ENCODE results near the gene FHIT. TPM values are rescaled to one million over a fixed set of nuclear protein-coding genes. Genes with fewer than 3 reads are reported as not detected.
A peak's percentile ranks its signal among the peaks of the same experiment; 100 is the strongest.

The FHIT gene
- total RNA-seq, 1 donor from 2014 or later: 23.8 TPM

GRCh38 chr3:61252836-61253235 is 1.6 kb upstream of the FHIT start:
- intact Hi-C loops (cut with micrococcal nuclease): loop anchor here (5.0 kb wide), 4 partner anchors 141 to 1316 kb away; no protein-coding TSS in a partner anchor
- Mint-ChIP-seq H3K9me3 (no peaks in the 10 kb centered on the region), H3K4me3 (peak overlapping the region; percentile 17)

DNA sequence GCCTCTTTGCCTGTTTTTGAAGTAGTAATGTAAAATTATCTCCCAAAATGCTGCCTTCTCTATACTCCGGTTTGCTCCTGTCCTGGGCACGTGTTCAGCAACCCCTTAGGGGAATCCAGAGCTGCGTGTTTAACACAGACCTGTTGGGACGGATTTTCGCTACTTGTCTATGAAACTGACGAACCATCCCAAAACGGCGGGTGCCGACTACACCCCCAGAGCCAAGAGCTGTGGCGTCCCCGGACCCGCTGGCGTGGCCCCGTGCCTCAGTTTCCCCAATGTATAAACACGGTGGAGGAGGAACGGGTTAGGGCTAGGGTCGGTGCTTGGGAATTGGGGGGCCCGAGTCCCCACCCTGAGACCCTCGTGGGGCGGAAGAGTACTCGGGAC is 473 bp downstream of the FHIT start:
- DNase-seq: peak; percentile 74
- Mint-ChIP-seq H3K27ac (peak overlapping the region; percentile 89), H3K9me3 (no peaks in the 10 kb centered on the region), H3K4me1 (peaks cover 19% of the 10 kb centered on the region), H3K36me3 (ENCODE audit: low read depth) (peaks cover 2% of the 10 kb centered on the region), H3K27me3 (no peaks in the 10 kb centered on the region), H3K4me3 (peak overlapping the region; percentile 87)
- intact Hi-C loops (cut with micrococcal nuclease): loop anchor here (1.0 to 5.0 kb wide), 9 partner anchors 138 to 1313 kb away; partner anchors contain the start of gene PTPRG

More at GRCh38 chr3:61252836-61253235, 1.6 kb upstream of the FHIT start:
- peaks cover 2% of the 10 kb centered on the region for H3K36me3 Mint-ChIP-seq (ENCODE audit: low read depth)
- H3K27me3 Mint-ChIP-seq: peaks cover 5% of the 10 kb centered on the region
- peaks cover 19% of the 10 kb centered on the region for H3K4me1 Mint-ChIP-seq
- no peak for DNase-seq
- no peak overlapping the region for H3K27ac Mint-ChIP-seq

DNA sequence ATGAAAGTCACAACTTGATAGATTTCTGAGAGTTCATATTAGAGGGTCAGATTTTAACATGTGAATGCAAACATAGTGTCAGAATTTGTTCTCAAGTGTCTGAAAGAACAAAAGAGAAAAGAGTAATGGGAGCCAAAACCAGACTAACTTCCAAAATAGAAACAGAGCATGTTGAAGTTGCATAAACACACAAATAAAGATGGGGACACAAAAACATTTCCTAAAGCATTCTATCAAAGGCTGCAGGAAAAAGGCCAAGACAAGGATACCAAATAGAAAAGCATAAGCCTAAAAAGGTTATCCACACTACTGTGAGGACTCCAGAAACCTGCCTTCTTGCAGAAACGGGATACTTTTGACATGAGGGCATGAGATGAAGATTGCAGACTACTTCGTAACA is 2.8 kb downstream of the FHIT start:
- Mint-ChIP-seq H3K36me3 (ENCODE audit: low read depth) (peaks cover 2% of the 10 kb centered on the region), H3K9me3 (no peaks in the 10 kb centered on the region), H3K27ac (no peak overlapping the region), H3K4me3 (no peak overlapping the region), H3K27me3 (no peaks in the 10 kb centered on the region), H3K4me1 (peaks cover 19% of the 10 kb centered on the region)
- no peak for DNase-seq
- intact Hi-C loops (cut with micrococcal nuclease): no loop called here

DNA sequence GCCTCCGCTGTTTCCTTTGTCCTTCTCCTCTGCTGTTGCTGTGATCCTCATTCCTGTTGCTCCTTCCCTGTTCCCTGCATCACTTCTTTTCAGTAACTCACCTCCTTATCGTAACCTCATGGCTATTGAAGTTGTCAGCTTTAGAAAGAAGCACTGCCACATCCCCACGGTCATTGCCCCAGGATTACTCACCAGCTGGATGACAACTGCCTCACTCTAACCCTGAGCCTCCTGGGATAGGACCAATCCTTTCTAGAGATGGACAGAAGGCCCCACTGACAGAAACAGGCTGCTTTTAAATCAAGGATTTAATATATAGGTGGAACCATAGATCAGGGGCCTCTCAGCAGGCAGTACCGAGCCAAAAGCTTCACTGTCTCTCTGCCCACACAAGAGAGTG is 4.1 kb downstream of the FHIT start:
- no peaks in the 10 kb centered on the region for H3K9me3 Mint-ChIP-seq
- H3K27me3 Mint-ChIP-seq: no peaks in the 10 kb centered on the region
- peaks cover 18% of the 10 kb centered on the region for H3K4me1 Mint-ChIP-seq
- H3K27ac Mint-ChIP-seq: no peak overlapping the region
- H3K36me3 Mint-ChIP-seq (ENCODE audit: low read depth): peaks cover 2% of the 10 kb centered on the region
- H3K4me3 Mint-ChIP-seq: no peak overlapping the region
- no peak for DNase-seq
- intact Hi-C loops (cut with micrococcal nuclease): no loop called here

GRCh38 chr3:61239871-61240270 is 11.4 kb downstream of the FHIT start:
- no peaks in the 10 kb centered on the region for H3K27me3 Mint-ChIP-seq
- H3K36me3 Mint-ChIP-seq (ENCODE audit: low read depth): no peaks in the 10 kb centered on the region
- no peak for DNase-seq
- H3K4me1 Mint-ChIP-seq: peaks cover 8% of the 10 kb centered on the region
- H3K4me3 Mint-ChIP-seq: no peak overlapping the region
- intact Hi-C loops (cut with micrococcal nuclease): no loop called here
- H3K27ac Mint-ChIP-seq: no peak overlapping the region
- no peaks in the 10 kb centered on the region for H3K9me3 Mint-ChIP-seq

DNA sequence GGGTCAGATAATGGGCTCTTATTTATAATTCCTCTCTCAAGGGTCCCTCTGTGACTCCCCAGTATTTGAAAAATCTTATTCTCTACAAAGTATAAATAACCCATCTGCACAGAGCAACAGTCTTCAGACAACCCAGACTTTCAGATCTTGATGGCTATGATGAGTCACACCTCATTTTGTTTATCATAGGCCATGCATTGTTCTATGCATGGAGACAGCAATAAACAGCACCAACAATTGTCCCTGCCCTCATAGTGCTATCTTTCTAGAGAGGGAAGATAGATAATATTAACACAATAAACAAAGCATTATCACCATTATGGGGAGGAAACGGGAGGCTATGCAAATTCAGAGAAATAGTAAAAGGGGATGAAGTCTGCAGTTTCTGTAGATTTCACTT is 13.4 kb downstream of the FHIT start:
- H3K4me3 Mint-ChIP-seq: no peak overlapping the region
- H3K27ac Mint-ChIP-seq: no peak overlapping the region
- intact Hi-C loops (cut with micrococcal nuclease): no loop called here
- no peaks in the 10 kb centered on the region for H3K27me3 Mint-ChIP-seq
- H3K9me3 Mint-ChIP-seq: no peaks in the 10 kb centered on the region
- peaks cover 8% of the 10 kb centered on the region for H3K4me1 Mint-ChIP-seq
- no peak for DNase-seq
- no peaks in the 10 kb centered on the region for H3K36me3 Mint-ChIP-seq (ENCODE audit: low read depth)

DNA sequence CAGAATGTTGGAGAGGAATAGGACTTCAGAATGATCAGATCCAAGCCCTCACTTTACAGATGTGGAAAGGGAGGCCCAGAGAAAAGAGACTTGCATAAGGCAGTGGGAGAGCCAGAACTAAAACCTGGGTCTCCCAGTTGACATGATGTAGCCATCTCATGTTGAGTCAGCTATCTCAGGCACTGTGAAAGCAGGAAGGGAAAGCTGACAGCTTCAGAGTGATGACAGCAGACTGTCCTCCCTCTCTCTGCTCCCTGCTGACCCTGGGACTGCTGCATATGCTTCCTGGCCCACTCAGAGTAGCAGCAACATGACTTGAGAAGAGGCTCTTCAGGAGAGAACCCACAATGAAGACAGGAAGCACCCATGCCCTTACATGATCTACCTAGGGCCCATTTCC is 14.7 kb downstream of the FHIT start:
- Mint-ChIP-seq H3K9me3 (no peaks in the 10 kb centered on the region), H3K27ac (no peak overlapping the region), H3K4me1 (peaks cover 8% of the 10 kb centered on the region), H3K36me3 (ENCODE audit: low read depth) (no peaks in the 10 kb centered on the region), H3K4me3 (no peak overlapping the region), H3K27me3 (no peaks in the 10 kb centered on the region)
- no peak for DNase-seq
- intact Hi-C loops (cut with micrococcal nuclease): no loop called here

- no peaks in the 10 kb centered on the region for H3K36me3 Mint-ChIP-seq (ENCODE audit: low read depth)
- intact Hi-C loops (cut with micrococcal nuclease): no loop called here
- peaks cover 8% of the 10 kb centered on the region for H3K4me1 Mint-ChIP-seq
- H3K9me3 Mint-ChIP-seq: no peaks in the 10 kb centered on the region
- no peak overlapping the region for H3K27ac Mint-ChIP-seq
- H3K27me3 Mint-ChIP-seq: no peaks in the 10 kb centered on the region
- no peak for DNase-seq
- no peak overlapping the region for H3K4me3 Mint-ChIP-seq
Measured at GRCh38 chr3:61233746-61234145, 17.5 kb downstream of the FHIT start.

DNA sequence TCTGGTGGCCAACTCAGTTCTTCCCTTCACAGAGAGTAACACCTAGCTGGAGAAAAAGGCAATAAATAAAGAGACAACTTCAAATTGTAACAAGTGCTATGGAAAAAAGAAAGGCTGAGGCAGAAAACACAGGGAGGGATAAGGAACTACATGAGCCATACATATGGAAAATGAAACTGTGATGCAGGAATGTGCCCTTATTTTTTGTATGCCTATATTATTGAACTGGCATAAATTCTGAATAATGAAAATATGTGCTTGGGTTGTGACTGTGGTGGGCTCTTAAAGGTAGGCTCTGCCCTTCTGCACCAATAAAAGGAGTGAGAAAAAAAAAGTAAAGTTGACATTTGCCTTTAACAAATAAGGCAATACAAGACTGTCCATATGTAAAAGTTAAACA is 19.6 kb downstream of the FHIT start:
- Mint-ChIP-seq H3K27ac (no peak overlapping the region), H3K36me3 (ENCODE audit: low read depth) (no peaks in the 10 kb centered on the region), H3K4me1 (peaks cover 4% of the 10 kb centered on the region), H3K4me3 (no peak overlapping the region), H3K27me3 (no peaks in the 10 kb centered on the region), H3K9me3 (no peaks in the 10 kb centered on the region)
- DNase-seq: no peak
- intact Hi-C loops (cut with micrococcal nuclease): no loop called here

GRCh38 chr3:61227799-61228198 is 23.5 kb downstream of the FHIT start:
- H3K27ac Mint-ChIP-seq: no peak overlapping the region
- intact Hi-C loops (cut with micrococcal nuclease): no loop called here
- H3K9me3 Mint-ChIP-seq: no peaks in the 10 kb centered on the region
- H3K36me3 Mint-ChIP-seq (ENCODE audit: low read depth): no peaks in the 10 kb centered on the region
- H3K4me3 Mint-ChIP-seq: no peak overlapping the region
- no peaks in the 10 kb centered on the region for H3K4me1 Mint-ChIP-seq
- DNase-seq: no peak
- H3K27me3 Mint-ChIP-seq: no peaks in the 10 kb centered on the region

- Mint-ChIP-seq H3K4me3 (no peak overlapping the region), H3K27ac (no peak overlapping the region), H3K27me3 (no peaks in the 10 kb centered on the region), H3K36me3 (ENCODE audit: low read depth) (no peaks in the 10 kb centered on the region), H3K4me1 (no peaks in the 10 kb centered on the region), H3K9me3 (no peaks in the 10 kb centered on the region)
- no peak for DNase-seq
- intact Hi-C loops (cut with micrococcal nuclease): no loop called here
Measured at GRCh38 chr3:61226166-61226686, 25.0 kb downstream of the FHIT start.

DNA sequence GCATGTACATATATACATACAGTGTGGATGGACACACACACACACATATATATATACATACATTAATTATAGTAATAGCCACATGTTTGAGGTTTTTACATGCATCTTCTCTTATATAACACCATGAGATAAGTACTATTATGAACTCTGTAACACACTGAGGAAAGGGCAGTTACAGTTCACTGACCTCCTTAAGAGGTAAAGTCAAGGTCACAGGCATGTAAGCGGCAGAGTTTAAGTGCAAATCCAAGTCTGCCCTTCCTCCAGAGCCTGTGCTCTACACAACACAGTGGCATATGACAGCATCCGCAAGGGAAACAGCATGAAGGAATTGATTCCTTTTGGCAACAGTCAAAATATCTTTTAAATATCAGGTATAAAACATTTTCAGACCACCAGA is 26.4 kb downstream of the FHIT start:
- Mint-ChIP-seq H3K4me1 (no peaks in the 10 kb centered on the region), H3K9me3 (no peaks in the 10 kb centered on the region), H3K27ac (no peak overlapping the region), H3K4me3 (no peak overlapping the region), H3K36me3 (ENCODE audit: low read depth) (no peaks in the 10 kb centered on the region), H3K27me3 (no peaks in the 10 kb centered on the region)
- no peak for DNase-seq
- intact Hi-C loops (cut with micrococcal nuclease): no loop called here

- H3K36me3 Mint-ChIP-seq (ENCODE audit: low read depth): no peaks in the 10 kb centered on the region
- no peak overlapping the region for H3K4me3 Mint-ChIP-seq
- no peak for DNase-seq
- no peaks in the 10 kb centered on the region for H3K27me3 Mint-ChIP-seq
- H3K9me3 Mint-ChIP-seq: peaks cover 3% of the 10 kb centered on the region
- no peak overlapping the region for H3K27ac Mint-ChIP-seq
- intact Hi-C loops (cut with micrococcal nuclease): no loop called here
- H3K4me1 Mint-ChIP-seq: no peaks in the 10 kb centered on the region
Measured at GRCh38 chr3:61223451-61223850, 27.8 kb downstream of the FHIT start.

DNA sequence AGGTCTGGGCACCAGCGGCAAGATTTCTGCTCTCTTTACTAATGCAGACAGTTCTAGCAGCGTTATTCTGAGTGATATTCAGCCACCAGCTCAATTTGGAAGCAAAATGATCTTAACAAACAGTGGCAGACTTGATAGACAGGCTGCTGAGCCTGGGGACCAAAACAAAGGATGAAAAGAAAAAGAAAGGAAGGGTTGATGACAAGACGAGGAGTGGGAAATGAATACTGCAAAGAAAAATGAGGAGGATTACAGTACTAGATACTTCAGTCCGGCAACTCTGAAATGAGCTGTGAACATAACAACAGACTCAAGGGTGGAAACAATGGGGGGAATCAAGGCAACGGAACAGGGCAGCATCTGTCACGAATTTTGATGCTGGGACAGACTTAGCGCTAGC is 28.8 kb downstream of the FHIT start:
- H3K36me3 Mint-ChIP-seq (ENCODE audit: low read depth): no peaks in the 10 kb centered on the region
- DNase-seq: no peak
- no peaks in the 10 kb centered on the region for H3K4me1 Mint-ChIP-seq
- H3K4me3 Mint-ChIP-seq: no peak overlapping the region
- peaks cover 3% of the 10 kb centered on the region for H3K9me3 Mint-ChIP-seq
- intact Hi-C loops (cut with micrococcal nuclease): no loop called here
- no peak overlapping the region for H3K27ac Mint-ChIP-seq
- no peaks in the 10 kb centered on the region for H3K27me3 Mint-ChIP-seq

DNA sequence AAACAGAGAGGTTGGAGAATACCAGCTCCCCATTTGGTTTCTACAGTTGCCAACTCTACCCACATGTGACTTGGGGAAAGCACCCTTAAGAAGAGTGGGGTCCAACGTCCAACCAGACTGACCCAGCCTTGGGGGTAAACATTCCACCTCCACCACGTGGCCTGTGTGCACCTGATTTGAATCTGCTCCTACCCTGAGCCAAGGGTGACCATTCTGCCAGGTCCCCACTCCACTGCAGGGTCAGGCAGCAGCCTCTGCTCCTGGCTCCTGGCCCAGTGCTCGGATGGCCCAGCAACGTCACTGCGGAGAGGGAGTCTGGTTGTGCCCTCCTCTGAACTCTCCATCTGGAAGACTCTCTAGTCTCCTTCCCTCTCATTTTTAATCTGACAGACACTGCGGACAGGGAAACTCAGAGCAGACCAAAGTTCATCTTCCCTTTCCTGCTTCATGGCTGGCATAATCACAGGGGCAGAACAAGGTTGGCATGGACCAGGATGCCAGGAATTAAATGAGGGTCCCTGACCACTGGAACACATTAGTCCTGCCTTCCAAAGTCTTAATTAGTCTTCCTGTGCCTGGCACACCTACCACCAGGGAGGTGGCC is 29.4 kb downstream of the FHIT start:
- H3K9me3 Mint-ChIP-seq: peaks cover 7% of the 10 kb centered on the region
- H3K27me3 Mint-ChIP-seq: no peaks in the 10 kb centered on the region
- no peaks in the 10 kb centered on the region for H3K36me3 Mint-ChIP-seq (ENCODE audit: low read depth)
- no peak for DNase-seq
- H3K4me1 Mint-ChIP-seq: no peaks in the 10 kb centered on the region
- H3K4me3 Mint-ChIP-seq: no peak overlapping the region
- H3K27ac Mint-ChIP-seq: no peak overlapping the region
- intact Hi-C loops (cut with micrococcal nuclease): no loop called here
